ENCODE data around the gene ENKD1.

GRCh38 chr16:67683767-67684166, 17.2 kb upstream of the ENKD1 start:
- TF ChIP-seq POLR2A (IDR thresholded peaks at IDR 0.05) (no peak), CTCF (IDR thresholded peaks at IDR 0.05) (no peak)
